HG03175 (cell line): ENCODE measurements around the gene ITGB1.

ENCODE experiments used
- ATAC-seq: cut with Tn5 transposase; IDR thresholded peaks from one replicate; pipeline ENCODE4 v1.9.1; 2021; ENCODE audit warnings: mild to moderate bottlenecking, moderate library complexity; ENCODE audit not compliant: unreplicated experiment

ITGB1 gene

DNA sequence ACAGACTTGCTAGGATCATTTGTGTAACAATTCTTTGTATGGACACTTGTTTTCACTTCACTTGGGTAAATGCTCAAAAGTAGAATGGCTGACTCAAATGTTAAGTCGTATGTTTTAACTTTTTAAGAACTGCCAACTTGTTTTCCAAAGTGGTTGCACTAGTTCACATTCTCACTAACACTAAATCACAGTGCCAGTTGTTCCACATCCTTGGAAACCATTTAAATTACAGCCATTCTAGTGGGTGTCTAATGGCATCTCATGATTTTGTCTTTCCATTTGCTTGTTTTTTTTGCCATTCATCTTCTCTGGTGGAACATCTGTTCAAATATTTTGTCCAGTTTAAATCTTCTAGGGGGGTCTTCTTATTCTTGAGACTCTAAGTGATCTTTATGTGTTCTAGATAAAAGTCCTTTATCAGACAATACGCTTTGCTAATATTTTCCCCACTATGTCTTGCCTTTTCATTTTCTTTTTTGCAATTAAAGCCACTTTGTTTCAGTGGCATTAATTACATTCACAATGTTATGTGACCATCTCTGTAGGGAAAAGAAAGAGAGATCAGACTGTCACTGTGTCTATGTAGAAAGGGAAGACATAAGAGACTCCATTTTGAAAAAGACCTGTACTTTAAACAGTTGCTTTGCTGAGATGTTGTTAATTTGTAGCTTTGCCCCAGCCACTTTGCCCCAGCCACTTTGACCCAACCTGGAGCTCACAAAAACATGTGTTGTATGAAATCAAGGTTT lies 63.9 kb downstream of the ITGB1 start:
- no peak for ATAC-seq

DNA sequence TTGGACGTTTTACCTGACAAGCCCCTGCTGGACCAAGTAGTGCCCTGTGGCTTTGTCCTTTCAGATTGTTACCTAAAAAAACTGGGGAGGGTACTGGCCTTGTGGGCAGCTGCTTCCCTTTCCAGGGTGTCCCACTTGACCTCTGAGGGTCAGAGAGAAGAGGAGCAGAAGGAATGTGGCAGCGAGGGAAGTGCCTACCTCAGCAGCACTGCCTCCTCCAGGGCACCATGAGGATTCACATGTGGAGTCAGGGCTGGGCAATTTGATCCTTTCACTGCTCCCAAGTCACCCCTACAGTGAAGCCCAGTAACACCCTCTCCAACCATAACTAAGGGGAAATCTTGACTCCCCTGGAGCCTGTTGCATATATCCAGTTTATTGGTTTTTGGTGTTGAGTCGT lies 64.6 kb downstream of the ITGB1 start:
- ATAC-seq: no peak

DNA sequence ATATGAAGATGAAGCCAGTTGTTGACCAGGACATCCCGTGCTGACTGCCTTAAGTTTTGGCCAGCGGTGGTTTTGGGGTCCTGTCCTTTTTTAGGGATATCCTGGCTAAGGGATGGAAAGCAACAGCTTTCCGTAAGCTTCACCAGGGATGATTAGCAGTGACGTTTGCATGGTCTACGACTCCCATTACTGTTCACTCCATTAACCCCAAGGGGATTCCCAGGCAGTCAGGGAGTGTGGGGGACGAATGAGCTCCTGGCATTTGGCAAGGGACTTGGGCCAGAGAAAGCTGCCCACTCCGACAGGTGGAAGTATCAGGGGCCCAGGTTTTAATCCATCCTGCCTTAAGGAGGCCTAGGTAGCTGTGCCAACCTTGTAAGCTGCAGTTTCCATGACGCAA lies 66.8 kb downstream of the ITGB1 start:
- no peak for ATAC-seq

DNA sequence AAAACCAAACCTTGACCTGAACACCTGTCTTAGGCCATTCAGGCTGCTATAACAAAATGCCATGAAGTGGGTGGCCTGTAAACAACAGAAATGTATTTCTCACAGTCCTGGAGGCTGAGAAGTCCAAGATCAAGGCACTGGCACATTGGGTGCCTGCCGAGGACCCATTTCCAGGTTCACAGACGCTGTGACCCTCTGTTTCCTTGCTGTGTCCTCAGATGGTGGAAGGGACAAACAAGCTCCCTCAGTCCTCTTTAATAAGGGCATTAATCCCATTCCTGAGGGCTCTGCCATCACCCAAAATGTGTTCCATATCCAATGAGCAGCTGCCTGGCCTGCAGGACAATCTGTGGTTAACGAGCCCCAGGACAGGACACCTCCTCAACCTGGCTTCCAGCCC lies 67.6 kb downstream of the ITGB1 start:
- ATAC-seq: no peak

DNA sequence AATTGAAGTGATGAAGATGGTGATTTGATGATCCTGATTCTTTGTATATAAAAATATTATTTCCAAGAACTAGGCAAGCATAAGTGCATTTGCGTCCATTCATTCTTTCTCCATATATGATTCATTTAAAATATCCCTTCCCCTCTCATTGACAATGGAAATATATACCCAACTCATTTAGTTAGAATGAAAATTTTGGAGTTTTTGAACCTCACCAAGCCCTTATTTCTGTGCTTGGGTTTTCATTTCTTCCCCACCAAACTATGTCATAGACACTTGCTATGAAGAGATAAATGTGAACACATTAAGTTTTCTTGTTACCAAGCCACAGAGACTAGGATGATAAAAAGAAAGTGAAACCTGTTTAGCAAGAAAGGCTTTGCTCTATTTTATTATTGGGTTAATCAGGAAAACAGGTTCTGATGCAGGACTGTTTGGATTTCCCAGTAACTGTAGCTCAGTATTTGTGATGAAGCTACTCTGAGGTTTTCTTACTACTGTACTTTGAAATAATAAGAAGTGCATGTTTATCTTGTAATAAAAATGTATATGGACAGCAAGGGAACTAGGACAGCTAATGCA lies 68.3 kb downstream of the ITGB1 start:
- ATAC-seq: no peak

DNA sequence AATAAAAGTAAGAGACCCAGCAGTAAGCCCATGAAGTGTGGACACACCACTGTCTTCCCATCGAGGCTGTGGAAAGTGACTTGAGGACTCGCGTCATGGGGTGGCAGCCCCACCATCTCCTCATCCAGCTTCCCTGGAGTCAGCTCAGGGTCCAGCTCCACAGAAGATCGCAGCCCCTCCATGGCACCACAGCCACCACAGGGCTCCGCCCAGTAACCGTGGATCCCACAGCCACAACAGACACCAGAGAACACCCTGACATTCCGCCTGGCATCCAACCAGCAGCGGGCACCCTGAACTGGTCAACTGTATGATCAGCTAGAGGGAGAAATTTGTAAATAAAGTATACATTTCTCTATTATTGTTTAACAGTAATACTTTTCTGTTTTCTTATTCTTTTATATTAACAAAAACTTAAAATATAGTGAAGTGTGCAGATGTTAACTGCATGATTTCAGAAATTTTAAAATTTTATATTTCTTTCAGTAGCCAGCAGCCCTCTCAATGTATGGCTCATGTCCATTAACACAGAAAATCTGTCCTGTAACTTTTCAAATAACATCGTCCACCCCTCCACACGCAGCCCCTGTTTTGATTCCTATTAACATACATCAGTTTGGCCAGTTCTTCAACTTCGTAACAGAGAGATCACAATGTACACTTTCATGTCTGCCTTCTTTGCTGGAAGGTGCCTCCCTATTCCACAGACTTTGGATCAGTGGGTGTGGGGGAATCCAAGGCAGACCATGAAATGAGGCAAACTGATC lies 69.7 kb downstream of the ITGB1 start:
- no peak for ATAC-seq

DNA sequence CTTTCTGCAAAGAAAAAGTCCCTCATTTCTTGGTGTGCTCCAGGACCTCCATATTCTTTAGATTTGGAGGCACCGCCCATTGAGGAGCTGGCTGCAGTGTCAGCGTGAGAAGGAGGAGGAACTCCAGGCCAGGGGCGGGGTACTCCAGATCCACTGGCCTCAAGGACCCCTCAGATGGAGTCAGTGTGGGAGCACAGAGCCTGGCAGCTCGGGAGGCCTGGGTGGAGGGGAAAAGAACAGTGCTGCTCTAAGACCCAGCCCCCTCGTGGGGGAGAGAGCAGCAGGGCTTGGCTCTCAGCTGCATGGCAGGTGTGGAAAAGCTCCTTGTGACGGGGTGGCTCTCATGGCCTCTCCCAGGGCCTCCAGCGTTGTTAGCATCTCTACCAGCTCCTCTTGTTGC lies 70.5 kb downstream of the ITGB1 start:
- ATAC-seq: no peak

DNA sequence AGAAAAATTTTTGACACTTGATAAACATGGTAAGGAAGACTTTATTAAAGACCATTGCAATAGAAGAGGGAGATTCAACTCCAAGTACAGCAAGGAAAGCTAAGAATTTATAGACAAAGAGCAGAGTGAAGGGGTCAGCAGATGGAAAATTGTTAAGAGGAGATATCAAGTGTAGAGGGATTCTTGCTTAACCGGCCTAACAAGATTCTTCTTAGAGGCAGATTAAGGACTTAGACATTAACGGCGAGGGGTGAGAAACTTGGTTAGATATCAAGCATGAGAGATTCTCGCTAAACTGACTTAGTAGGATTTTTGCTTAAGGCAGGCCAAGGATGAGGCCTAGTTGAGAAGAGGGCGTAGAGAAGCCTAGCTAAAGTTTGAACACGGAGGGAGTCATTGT lies 76.0 kb downstream of the ITGB1 start:
- no peak for ATAC-seq

DNA sequence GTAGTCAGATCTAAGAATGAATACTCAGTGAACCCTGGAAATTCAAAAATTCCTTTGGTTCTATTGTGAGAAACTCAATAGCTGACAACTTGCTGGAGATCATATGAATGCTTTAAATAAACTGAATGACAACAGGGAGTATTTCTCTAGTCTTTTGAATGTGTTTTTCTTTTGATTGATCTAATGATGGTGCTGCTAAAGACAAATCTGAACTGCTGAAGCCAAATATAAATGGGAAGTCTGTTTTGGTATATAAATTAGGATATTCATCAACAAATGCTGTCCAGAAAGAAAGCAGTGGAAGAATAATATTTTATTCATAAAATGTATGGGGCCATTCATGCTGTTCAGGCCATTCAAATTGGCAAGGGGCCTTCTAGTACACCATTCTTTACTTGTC lies 79.4 kb downstream of the ITGB1 start:
- no peak for ATAC-seq

DNA sequence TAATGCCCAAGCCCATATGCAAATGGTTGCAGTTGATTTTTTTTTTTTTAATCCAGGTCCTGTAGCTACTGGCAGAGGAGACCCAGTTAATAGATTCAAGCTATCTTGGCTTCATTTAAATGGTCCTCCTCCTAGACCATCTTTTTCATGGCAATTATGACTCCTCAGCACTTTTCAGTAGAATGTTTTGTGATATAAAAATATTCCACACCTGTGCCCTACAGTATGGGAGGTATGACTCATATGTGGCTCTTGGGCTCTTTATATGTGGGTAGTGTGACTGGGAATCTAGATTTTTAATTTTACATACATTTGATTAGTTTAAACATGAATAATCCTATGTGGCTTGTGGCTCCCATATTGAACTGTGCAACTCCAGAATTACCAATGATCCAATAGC lies 80.1 kb downstream of the ITGB1 start:
- ATAC-seq: no peak

DNA sequence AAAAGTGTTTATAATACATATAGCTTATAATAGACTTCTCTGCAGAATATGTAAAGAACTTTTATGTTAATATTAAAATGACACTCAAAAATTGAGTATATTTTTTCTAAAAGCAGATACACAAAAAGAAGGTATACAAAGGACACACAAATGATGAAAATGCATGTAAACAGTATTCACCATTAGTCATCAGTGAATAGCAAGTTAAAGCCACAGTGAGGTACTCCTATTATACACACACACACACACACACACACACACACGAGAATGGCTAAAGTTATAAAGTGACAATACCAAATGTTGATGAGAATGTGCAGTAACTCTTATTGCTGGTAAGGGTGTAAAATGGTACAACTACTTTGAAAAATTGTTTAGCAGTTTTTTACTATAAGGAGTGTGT lies 92.9 kb downstream of the ITGB1 start:
- ATAC-seq: no peak

DNA sequence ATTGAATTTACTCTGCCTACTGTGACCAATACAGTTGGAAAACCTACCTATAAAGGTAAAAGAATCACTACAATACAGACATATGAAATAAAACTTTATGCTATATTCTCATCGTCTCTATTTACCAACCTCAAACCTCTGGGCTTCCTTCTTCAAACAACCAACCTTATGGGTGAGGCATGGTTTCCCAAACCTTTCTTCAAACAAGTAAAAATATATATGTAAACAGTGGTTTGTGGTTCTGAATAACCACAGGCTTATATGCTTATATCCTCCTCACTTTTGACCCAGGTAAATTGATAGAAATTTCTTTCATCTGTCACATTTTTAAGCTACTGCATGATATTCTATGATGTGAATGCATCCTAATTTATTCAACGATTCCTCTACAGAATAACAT lies 103.6 kb downstream of the ITGB1 start:
- no peak for ATAC-seq

DNA sequence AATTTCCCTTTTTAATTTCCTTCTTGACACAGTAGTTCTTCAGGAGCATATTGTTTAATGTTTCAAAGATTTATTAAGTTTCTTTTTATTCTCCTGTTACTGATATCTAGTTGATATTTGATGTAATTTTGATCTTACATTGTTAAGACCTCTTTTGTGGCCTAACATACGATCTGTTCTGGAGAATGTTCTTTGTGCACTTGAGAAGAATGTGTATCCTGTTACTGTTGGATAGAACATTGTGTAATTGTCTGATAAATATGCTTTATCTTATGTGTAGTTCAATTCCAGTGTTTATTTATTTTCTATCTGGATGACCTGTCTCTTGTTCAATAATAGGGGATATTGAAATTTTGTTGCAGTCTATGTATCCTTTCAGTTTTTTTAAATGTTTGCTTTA lies 106.7 kb downstream of the ITGB1 start:
- ATAC-seq: no peak
